OCI-LY1 (cell line): ENCODE results near the gene RNF214.

ENCODE experiments used
- CTCF ChIP-seq: fragments of 200-600 bp; sonication (generic), shearing (Covaris generic); IDR thresholded peaks from 2 replicates; pipeline ENCODE4 v1.5.1; 2017; ENCODE audit warnings: mild to moderate bottlenecking, antibody characterized with exemption, low read length, moderate library complexity, mixed read lengths
- EZH2 ChIP-seq: fragments of 200-600 bp; sonication (generic), shearing (Covaris generic); IDR thresholded peaks from 2 replicates; pipeline ENCODE4 v1.8.0; 2017; ENCODE audit warnings: borderline replicate concordance, mixed run types, mild to moderate bottlenecking, antibody characterized with exemption, low read length, moderate library complexity, mixed read lengths

DNA sequence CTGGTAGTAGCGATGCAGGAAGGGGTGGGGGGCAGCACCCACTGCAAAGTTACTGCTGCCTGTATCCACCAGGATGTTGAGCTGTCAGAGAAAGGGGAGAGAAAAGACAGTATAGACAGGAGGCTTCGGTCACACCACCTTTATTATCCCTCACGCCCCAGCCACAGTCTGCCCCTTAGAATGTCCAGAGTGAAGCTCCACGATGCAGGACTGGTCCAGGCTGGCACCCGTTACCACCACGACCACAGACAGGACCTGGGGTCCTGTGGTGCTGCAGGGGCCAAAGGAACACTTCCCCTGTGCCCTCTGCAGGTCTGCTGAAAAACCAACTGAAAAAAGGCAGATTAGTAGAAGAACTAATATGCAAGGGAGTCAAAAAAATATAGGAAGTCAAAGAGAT, 64.4 kb downstream of the RNF214 start:
- no peak for TF ChIP-seq CTCF
- TF ChIP-seq EZH2, result no peak
